MV-4-11 (cell line): ENCODE results near the gene NEDD4.
"Not testable (repeated sequence)": the region's sequence is repeated elsewhere in the genome, so short reads cannot be mapped to it uniquely, and the experiment has no call there.

Source experiments
- DNase-seq: peaks from one replicate; lab custom pipeline; 2025; lab: John Stamatoyannopoulos, UW

NEDD4 gene

DNA sequence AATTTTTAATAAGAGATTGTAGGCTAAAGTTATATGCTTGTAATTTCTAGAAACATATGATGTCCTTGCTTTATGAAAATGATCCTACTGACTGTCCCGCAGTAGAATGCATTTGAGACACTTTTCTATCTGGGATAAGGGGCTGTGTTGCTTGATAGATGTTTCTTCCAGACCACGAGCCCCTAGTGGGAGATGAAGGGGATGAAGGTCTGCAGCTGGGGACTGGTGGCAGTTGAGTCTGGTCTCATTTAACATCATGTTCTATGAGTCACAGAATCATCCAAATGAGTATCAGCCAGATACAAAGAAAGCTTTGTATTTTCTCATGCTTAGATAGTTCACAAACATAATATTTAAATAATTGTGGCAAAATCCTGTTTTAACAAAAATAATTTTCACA lies 166.2 kb downstream of the NEDD4 start:
- no peak for DNase-seq

DNA sequence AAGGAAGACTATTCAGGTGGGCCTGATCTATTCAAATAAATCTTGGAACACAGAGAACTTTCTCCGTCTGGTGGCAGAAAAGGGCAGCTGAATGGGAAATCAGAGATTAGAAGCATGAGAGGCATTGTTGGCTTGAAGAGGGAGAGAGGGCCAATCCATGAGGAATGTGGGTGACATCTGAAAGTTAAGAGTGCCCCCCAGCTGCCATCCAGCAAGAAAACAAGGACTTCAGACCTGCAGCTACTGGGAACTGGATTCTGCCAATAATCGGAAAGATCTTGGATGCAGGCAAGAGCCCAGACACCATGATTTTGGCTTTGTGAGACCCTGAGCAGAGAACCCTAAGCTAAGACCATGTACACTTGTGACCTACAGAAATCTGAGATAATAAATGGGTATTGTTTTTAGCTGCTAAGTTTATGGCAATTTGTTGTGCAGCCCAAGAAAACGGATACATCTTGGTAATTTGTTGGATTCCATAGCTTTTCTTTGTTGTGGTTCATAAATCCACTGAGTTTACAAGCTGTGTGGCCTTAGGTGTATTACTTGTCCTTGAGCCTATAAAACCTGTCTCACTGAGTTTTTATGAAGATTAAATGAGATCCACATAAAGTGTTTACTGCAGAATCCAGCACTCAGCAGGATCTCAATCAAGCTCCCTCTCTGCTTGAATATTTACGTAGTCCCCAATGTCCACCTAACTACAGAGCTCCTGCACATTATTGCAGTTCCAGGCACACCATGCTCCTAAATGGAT lies 168.4 kb downstream of the NEDD4 start:
- DNase-seq, result no peak

DNA sequence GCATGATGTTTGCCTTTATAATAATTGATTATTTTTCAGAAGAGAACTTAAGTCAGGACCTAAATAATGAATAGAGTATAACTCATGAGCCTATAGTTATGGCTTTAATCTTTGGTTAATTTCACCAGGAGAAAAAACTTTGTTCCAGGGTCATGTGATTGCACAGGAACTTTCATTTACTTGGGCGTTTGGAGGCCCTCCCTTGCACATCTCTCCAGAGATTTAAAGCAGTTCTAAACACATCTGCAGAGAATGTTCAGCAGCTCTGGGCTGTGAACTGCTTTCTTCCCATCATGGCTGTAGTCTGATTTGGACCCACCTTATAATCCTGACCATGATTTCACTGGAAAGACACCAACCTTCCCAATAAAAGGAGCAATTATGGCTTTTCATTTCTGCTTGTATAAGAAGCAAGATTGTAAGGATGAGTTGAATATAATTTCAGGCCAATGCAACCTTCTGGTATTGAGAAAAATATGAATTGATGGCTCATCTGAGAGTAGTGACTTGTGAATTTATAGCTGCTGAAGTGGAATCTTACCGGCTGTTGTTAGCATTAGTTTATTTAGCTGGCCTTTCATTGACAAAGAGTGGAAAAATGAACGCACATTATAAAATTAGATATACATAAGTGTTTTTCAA lies 169.6 kb downstream of the NEDD4 start:
- no peak for DNase-seq

DNA sequence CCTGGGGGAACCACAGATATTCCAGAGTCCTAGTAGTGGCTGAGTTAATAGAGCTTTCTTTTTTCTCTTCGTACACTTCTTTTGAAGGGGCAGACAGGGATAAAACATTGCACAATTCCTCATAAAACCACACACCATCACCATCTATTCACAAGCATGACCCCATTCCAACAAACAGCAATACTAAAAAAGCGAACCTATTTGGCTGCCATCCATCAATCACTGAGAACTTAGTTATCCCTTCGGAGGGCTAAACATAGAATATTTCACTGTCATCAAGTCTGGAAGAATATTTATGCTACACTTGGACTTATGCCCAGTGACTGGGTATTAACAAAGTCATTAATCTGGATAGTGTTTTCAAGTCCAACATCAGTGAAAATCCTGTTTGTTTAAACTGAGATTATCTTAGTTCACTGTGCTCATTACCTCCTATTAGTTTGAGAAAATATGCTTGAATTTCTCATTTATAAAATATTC lies 170.2 kb downstream of the NEDD4 start:
- peak; percentile 2 for DNase-seq

DNA sequence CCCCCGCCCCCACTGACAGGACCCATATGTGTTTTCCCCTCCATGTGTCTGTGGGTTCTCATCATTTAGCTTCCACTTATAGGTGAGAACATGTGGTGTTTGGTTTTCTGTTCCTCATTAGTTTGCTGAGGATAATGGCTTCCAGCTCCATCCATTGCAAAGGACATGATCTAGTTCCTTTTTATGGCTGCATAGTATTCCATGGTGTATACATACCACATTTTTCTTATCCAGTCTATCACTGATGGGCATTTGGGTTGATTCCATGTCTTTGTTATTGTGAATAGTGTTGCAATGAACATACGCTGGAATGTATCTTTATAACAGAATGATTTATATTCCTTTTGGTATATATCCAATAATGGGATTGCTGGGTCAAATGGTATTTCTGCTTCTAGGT lies 171.7 kb downstream of the NEDD4 start:
- DNase-seq, result not testable (repeated sequence)

DNA sequence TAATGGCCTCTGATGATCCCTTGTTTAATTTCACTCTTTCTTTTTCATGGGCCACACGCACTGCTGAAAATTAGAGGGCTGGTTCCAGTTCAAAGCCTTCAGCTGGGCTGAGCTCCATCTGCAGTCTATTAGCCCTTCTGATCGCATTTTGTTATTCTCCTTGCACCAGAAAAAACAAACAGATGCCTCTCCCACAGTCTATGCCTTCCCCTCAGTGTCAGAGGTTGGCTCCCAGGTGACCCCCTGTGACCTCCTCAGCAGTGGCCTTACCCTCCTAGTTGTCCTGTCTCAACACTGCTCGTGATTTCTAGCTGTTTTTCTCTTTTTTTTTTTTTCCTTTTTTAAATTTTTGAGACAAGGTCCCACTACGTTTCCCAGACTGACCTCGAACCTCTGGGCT lies 173.4 kb downstream of the NEDD4 start:
- DNase-seq, result no peak

DNA sequence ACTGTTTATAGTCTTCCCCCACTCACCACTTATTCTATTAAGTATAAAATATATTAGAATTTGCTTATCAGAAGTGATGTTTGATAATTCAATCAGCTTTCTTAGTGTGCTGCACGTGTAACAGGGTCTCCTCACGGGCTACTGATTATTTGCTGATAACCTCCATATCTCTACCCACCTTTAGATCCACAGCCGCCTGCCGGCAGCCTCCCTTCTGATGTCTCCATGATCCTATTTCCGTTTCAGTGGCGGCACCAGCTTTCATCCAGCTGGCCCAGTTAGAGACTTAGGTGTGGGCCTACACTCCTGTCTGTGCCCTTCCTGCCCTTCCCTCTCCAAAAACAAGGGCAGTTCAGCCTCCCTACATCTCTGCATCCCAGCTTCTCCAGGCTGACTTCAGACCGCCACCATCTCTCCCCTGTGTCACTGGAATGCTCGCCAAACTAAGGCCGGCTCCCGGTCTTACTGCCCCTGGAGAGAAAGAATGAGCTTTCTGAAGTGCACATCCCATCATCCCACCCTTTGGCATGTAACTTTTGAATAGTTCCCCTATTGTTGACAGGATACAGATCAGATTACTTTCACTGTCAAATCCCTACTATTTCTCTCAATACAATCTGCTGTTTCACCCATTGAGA lies 173.9 kb downstream of the NEDD4 start:
- no peak for DNase-seq

DNA sequence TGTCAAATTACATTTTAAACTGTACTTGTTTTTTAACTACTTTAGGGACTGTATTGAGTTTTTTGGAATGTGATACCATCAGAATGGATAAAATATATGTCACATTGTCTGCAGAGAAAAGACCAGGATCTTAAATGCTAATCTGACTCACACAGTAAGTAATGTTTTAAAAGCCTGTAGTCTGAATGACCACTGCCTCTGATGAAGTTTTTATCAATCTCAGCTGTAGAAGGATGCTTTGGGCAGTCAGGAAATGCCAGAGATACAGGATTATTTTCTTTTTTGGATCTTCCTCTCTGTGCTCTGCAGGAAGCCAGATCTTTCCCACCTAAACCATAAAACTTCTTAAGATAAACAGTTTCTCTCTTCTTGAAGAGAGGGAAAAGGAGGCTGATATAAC lies 177.4 kb downstream of the NEDD4 start:
- DNase-seq, result no peak

DNA sequence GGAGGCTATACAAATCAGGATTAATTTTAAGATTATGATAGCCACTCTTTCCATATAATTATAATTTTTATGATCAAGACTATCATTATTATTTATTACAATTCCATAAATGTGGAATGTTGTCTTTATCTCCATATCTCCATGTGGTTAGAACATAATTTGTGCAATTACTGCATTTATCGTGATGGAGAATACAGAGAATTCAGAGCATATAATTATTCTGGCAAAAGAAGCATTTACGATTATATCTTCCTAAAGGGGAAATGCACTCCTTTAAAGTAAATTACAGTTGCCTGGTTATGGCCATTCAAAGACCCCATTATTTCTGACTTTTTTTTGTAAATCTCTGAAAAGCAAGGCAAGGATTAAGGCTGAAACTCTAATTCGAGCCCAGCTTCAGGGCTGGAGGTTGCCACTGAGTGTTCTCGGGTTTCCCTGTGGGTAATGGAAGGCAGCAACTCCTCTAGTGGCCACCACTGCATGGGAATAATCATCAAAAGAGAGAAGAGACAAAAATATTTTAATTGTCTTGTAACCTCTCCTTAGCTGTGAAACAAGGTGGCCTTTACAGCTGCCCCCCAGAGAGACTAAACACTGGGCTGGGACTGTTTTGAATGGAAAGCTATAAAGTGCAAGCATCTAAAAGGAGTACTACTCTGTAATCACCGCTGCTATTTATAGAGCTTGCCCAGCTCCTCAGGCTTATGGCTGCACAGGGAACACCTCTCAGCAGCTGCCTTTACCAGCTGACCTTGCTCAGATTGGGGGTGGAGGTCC lies 190.6 kb downstream of the NEDD4 start:
- no peak for DNase-seq

DNA sequence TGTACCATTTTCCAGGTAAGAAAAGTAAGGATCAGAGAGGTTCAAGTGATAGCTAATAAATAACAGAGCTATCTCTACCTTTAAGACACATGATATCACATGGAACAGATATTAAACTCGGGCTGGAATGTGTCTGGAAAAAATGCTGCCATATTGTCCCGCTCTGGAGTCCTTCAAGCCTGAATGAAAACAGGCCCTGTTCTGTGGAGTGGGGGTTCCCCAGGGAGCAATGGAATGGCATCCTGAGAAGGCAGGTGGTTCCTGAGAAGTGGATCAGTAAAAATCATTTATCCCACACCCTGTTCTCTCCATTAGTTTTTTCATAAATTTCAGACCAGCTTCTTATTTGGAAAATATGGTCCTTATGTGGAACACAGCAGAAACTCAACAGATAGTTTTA lies 193.2 kb downstream of the NEDD4 start:
- DNase-seq, result no peak

DNA sequence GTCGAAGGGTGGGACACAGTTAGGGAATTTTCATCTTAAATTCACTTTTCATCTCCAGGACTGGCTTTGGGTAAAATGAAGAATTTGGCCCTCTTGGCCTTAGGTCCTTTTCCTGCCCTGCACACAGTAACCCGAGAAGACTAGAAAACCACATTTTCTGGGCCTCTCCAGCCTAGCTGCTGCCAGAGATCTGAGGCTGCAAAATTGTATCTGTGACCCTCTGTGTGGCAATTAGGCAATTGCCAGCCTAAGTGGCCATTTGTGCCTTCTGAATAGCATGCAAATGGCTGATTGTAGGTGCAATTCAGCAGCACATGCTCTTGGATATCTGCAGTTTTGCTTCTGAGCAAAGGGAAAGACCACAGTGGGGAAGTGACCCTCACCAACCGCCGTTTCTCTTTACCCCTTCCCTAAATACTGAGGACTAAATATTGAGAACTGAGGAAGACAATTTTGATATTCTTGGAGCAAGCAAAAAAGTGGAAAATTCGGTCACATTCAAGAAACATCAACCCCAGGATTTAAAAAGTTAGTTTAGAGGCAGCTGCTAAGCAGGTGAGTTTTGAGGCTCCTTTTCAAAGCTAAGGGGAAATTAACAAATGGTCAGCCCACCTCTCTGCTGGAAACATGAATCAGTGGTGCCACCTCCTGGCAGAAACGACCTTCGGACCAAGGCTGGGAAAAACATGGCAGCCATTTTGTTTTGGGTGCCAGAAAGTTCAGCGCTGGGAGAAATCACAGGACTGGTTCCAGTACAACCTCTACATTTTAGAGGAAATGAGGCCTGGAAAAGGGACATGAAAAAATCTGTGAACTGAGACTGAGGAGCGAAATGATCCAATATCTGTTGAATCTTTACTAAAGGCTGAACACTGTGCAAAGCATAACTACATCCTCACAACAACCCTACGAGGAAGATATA lies 193.9 kb downstream of the NEDD4 start:
- peak; percentile 7 for DNase-seq

DNA sequence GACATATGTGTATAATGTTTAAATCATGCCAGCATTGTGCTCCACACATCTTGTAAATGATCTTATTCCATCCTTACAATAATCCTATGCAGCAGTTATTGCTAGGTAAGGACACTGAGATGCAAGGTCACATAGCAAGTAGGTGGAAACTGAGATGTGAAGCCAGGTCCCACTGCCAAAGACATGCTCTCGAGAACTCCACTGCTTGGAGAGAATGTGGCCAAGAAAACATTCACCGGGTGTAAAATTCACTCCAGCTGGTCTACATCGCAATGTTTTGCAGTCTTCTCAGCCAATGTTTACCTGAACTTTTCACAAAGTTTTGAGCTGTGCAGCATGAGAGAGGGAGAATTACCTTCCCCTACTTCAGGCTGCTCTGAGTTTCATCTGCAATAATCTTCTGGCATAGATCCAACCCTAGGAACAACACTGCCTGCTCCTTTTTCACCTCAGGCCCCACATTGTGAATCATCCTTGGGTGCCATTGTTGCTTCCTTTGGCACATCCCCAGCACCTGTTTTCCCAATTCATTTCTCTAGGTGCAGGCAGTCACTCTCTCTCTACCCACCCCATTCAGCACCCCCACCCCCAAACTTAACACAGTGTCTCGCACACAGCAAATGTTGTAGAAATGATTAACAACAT lies 197.0 kb downstream of the NEDD4 start:
- no peak for DNase-seq

DNA sequence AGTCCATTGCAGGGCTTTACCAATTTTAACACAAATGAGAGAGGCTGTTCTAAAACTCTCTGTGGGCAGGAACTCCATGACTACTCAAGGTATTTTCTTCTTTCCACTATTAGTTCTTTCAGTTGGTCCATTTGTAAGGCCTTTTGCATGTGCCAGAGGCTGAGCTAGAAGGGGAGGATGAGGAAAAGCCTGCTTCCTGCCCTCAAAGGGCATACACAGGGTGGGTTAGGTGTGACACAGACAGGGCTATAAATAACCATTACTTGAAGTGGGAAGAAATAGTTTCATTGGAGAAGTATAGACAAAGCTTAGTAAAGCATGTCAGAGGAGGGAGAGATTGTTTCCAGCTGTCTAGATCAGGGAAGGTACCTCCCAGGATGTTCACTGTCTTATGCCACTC lies 198.4 kb downstream of the NEDD4 start:
- DNase-seq, result no peak

DNA sequence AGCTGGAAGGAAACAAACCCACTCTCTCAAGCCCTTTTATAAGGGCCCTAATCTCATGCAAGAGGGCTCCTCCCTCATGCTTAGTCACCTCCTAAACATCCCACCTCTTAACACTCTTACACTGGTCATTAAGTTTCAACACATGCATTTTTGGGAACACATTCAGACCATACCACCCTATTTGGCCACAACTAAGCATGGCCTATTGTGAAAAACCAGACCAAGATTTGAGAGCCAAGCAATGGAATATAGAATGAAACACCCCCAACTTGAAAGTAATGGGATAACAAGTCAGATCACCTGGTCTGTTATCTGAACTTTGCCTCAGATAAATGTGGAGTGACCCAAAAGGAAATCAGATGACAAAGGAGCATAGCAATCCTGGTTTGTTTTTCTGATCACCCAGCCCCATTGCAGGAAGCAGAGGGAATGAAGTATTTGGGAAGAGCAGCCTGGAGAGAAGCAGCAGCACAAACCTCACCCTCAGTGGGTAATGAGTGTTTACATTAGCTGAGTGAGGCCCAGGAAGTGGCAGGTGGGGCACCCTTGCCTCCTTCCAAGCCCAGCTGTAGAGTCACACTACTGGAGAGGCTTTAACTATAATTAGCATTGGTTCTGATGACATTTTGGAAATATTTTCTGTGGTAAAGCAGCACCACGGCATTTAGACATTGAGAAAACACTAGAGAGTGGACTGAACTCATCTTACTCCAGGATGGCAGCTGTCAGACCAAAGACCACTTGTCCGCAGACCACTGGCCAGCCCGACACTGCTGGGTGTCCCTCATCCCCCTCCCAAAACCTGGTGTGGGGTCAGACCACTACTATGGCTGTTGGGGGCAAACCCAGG lies 201.6 kb downstream of the NEDD4 start:
- peak; percentile 10 for DNase-seq

DNA sequence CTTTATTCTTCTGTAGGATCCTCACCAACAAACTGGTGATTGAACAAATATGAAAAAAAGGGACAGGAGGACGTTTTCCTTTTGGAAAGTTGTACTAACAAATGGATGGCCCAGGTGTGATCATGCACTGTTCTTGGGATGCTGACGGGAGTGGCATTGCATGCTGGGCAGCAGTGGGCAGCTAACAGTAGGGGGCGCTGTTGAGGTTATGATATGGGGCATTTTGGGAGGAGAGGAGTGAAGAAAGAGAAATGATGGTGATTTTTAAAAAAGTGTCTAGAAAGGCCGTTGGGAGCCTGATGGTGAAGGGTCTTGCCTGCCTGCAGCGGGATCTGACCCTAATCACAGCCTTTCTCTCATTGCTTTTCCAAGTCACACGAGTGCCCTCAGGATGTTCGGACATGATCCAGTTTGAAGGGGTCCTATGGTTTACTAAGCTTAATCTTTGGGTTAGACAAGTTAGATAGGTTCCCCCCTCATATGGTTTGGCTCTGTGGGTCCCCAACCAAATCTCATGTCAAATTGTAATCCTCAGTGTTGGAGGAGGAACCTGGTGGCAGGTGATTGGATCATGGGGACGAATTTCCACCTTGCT lies 204.2 kb downstream of the NEDD4 start:
- no peak for DNase-seq

DNA sequence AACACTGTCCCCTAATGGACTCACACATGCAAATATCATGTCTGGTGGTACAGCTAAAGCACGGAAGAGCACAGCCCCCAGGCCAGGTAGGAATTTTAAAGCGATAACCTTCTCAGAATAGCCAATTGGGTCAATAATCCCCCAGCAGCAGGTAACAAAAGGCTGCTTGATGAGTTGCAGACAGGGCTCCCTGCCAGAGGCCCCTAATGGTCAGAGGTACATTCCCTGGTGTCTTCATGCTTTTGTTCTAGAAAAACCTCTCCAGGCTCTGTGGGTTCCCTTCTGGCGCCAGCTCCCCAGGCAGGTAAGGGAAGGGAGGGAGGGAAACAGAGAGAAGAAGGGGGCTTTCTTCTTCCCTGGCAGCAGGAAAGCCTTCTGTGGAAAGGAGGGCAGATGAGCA lies 207.1 kb downstream of the NEDD4 start:
- DNase-seq, result no peak

DNA sequence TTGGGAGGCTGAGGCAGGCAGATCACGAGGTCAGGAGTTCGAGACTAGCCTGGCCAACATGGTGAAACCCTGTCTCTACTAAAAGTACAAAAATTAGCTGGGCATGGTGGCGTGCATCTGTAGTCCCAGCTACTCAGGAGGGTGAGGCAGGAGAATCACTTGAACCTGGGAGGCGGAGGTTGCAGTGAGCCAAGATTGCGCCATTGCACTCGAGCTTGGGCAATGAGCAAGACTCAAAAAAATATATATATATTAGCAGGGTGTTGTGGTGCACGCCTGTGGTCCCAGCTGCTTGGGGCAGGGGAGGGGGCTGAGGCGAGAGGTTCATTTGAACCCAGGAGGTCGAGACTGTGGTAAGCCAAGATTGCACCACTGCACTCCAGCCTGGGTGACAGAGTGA lies 207.8 kb downstream of the NEDD4 start:
- not testable (repeated sequence) for DNase-seq

DNA sequence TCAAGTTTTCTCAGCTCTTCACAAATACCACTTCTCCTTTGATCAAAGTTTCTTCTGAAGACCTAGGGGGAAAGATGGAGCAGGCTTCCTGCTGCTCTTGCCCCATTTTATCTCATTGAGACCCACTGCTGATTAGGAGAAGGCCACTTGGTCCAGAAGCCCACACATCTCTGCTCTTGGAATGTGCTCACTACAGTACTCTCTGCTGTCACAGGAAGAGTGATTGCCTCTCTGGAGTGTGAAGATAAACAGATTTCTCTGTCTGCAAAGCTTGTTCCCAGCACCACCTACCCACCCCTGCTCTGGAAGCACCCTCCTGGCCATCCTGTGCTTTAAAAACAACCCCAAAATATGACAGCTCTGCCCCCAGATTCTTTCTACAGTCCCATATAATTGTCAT lies 209.1 kb downstream of the NEDD4 start:
- DNase-seq, result no peak

DNA sequence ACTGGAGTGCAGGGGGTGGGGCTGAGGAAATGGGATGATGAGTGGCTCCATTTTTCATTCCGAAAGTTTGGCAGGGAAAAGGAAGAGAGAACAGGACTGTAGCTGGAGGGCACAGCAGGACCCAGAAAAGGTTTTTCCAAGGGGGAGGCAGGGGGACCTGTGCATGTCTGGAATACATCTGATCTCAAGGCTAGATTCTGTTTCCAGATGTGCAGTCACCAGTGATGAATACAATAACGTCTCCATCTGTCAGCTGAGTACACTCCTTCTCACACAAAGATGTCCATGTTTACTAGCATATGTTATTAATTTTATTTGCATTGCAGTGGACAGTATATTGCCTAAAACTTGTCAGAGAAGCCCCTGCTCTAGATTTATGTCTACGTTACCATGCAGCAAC lies 210.5 kb downstream of the NEDD4 start:
- no peak for DNase-seq

DNA sequence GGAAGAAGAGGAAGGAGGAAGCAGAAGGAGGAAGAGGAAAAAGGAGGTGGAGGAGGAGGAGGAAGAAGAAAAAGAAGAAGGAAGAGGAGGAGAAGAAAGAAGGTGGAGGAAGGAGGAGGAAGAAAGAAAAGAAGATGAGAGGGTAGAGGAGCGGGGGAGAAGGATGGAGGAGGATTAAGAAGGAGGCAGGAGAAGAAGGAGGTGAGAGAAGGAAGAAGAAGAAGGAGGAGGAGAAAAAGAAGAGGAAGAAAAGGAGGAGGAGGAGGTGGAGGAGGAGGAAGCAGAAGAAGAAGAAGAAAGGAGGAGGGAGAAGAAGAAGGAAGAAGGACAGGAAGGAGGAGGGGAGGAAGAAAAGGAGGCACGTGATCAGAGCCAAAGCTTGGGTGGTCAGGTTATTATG lies 213.1 kb downstream of the NEDD4 start:
- no peak for DNase-seq
